GM20000 (cell line): ENCODE measurements around the gene CUX1.
"Not testable (repeated sequence)": the region's sequence is repeated elsewhere in the genome, so short reads cannot be mapped to it uniquely, and the experiment has no call there.

Experiments
- DNase-seq: peaks from one replicate; pipeline ENCODE4 v3.0.0; 2012; ENCODE audit warnings: low spot score
- TF ChIP-seq, protein P1 (sequence below): IDR thresholded peaks from 2 replicates; pipeline ENCODE4 v1.5.1; 2012; ENCODE audit warnings: mild to moderate bottlenecking, control low read depth; ENCODE audit errors: extremely low read depth, missing control alignments

The CUX1 gene

DNA sequence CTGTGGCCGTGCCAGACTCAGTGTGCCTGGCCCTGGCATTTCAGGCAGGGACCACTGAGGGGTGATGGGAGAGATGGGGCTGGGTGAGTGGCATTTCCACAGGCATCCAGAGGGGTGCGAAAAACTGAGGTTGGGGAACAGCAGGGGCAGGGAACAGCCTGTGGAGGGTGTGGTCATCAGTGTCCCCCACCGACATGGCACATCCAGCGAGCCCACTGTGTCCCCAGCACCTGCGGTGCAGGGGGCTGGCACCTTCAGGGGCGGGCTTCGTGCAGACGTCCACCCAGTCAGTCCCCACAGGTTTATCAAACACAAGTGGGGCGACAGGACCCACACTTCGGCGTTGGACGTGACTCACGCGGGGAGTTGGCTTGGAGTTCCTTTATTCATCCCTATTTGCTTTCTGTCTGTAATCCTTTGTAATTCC, 14.8 kb downstream of the CUX1 start:
- TF ChIP-seq, protein P1, sequence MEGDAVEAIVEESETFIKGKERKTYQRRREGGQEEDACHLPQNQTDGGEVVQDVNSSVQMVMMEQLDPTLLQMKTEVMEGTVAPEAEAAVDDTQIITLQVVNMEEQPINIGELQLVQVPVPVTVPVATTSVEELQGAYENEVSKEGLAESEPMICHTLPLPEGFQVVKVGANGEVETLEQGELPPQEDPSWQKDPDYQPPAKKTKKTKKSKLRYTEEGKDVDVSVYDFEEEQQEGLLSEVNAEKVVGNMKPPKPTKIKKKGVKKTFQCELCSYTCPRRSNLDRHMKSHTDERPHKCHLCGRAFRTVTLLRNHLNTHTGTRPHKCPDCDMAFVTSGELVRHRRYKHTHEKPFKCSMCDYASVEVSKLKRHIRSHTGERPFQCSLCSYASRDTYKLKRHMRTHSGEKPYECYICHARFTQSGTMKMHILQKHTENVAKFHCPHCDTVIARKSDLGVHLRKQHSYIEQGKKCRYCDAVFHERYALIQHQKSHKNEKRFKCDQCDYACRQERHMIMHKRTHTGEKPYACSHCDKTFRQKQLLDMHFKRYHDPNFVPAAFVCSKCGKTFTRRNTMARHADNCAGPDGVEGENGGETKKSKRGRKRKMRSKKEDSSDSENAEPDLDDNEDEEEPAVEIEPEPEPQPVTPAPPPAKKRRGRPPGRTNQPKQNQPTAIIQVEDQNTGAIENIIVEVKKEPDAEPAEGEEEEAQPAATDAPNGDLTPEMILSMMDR: no peak
- DNase-seq: no peak

DNA sequence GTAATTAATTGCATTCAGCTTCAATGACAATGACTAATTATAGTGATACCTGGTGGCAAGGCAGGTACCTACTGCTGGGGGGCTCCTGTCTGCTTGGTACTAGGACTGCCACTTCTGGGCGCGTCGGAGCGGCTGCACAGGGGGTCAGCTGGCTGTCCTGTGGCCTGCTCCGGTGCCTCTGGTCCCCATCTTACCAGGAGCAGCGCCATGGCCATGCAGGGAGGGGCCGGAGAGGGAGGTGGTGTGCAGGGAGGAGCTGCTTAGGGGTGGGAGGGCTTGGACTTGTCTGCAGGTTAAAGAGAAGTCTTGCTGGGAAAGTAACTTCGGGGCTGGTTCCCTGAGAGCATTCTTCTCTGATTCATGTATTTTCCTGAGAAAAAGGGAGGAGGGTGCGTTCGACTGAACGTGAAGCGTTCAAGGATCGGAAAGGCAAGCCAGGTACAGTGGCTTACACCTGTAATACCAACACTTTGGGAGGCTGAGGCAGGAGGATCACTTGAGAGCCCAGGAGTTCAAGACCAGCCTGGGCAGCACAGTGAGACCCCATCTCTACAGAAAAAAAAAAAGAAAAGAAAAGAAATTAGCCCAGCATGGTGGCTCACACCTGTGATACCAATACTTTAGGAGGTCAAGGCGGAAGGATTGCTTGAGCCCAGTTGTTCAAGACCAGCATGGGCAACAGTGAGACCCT, 15.4 kb downstream of the CUX1 start:
- TF ChIP-seq, protein P1: no peak
- DNase-seq: no peak

DNA sequence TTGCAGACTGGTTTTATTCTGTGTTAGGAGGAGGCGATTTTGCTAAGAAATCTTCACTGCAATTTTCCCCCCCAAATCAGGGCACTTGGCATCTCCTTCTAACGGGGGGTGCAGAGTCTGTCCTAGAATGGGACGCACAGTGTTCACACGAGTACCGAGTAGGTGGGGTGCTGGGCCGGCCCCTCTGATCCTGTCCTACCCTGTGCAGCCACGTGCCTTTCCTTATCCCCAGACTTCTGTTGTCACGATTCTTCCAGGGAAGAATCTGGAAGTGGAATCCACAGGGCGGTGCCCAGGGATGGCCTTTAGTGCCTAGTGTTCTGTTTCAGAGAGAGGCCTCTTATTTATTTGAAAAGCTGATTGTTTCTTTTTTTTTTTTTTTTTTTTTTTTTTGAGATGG, 16.4 kb downstream of the CUX1 start:
- DNase-seq: no peak
- TF ChIP-seq, protein P1: no peak

DNA sequence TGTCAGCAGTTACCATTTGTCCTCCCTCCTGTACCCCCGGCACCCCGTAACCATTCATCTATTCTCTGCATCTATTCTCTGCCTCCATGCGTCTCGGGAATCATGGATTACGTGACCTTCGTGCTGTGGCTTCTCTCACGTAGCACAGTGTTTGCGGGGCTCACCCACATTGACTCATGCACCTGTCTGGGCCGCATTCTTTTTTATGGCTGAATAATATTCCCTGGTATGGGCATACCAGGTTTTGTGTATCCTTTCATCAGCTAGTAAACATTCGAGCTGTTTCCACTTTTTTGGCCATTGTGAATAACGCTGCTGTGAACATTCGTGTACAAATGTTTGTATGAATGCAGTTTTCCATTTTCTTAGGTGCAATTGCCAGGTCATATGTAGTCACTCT, 17.7 kb downstream of the CUX1 start:
- no peak for DNase-seq
- TF ChIP-seq, protein P1: no peak

DNA sequence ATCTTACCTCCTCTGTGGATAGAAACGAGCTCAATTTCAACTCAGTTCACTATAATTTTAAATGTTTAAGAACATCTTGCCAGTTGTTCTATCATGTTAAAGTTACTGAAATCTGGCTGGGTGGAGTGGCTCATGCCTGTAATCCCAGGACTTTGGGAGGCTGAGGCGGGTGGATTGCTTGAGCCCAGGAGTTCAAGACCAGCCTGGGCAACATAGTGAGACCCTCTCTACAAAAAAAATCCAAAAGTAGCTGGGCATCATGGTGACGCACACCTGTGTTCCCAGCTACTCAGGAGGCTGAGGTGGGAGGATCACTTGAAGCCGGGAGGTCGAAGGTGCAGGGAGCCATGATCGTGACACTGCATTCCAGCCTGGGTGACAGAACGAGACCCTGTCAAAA, 20.0 kb downstream of the CUX1 start:
- not testable (repeated sequence) for DNase-seq

DNA sequence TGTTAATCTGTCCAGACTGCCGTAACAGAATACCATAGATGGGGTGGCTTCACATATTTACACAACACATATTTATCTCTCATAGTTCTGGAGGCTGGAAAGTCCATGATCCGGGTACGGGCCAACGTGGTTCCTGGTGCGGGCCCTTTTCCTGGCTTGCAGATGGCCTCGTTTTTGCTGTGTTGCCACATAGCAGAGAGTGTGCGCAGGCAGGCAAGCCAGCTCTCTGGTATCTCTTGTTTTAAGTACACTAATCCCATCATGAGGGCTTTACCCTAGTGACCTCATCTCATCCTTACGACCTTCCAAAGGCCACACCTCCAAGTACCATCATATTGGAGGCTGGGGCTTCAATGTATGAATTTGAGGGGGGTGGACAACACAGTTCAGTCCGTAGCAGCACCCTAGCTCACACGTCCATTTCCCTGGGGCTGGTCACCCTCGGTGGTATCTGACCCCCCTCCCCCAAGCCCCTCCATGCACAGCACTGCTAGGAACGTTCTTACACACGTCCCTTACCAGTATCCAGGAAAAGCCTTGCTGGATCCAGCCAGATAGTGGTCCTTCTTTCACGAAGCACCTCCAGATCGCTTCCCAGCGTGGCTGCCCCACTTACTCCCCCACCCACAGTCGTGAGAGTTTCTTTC, 21.5 kb downstream of the CUX1 start:
- TF ChIP-seq, protein P1: no peak
- no peak for DNase-seq

DNA sequence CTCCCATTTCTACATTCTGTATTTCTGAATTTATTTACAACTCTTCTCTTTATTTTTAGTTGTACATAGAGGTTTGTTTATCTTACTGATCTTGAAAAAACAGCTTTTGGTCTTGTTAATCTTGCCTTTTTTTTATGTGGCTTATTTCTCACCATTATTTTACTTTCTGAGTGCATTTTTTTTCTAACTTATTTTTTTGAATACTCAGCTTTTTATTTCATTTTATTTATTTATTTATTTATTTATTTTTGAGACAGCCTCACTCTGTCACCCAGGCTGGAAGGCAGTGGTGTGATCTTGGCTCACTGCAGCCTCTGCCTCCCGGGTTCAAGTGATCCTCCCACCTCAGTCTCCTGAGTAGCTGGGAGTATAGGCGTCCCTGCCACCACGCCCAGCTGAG, 23.9 kb downstream of the CUX1 start:
- TF ChIP-seq, protein P1: no peak
- no peak for DNase-seq
